HS-27A (cell line): ENCODE measurements around the gene FAM47C.
"Not testable (repeated sequence)": the region's sequence is repeated elsewhere in the genome, so short reads cannot be mapped to it uniquely, and the experiment has no call there.

Experiments
- DNase-seq: peaks from one replicate; pipeline ENCODE4 v3.0.0-alpha.2; 2012; ENCODE audit warnings: low read depth, missing footprints

The FAM47C gene

GRCh38 chrX:37008182-37008581, at the start of gene FAM47C:
Gene FAM47C (plus strand): TSS chrX:37008366. CDS start chrX:37008411, 45 bp downstream.
- DNase-seq: not testable (repeated sequence)

- DNase-seq: no peak
Measured at GRCh38 chrX:36961590-36961989, 46.6 kb upstream of the FAM47C start.

GRCh38 chrX:36963069-36963808, 44.9 kb upstream of the FAM47C start:
- no peak for DNase-seq

- DNase-seq: no peak
Measured at GRCh38 chrX:36963852-36964251, 44.3 kb upstream of the FAM47C start.

GRCh38 chrX:36973575-36973974, 34.6 kb upstream of the FAM47C start:
- no peak for DNase-seq

GRCh38 chrX:36974911-36975310, 33.3 kb upstream of the FAM47C start:
- no peak for DNase-seq

- DNase-seq: peak; percentile 34
Measured at GRCh38 chrX:36978886-36979285, 29.3 kb upstream of the FAM47C start.

- no peak for DNase-seq
Measured at GRCh38 chrX:36983831-36984230, 24.3 kb upstream of the FAM47C start.

- not testable (repeated sequence) for DNase-seq
Measured at GRCh38 chrX:36985416-36986209, 22.6 kb upstream of the FAM47C start.

GRCh38 chrX:36986231-36986630, 21.9 kb upstream of the FAM47C start:
- DNase-seq: no peak

GRCh38 chrX:36987212-36987611, 21.0 kb upstream of the FAM47C start:
- DNase-seq: not testable (repeated sequence)

- DNase-seq: no peak
Measured at GRCh38 chrX:37000140-37000539, 8.0 kb upstream of the FAM47C start.

GRCh38 chrX:37010496-37010895, 2.3 kb downstream of the FAM47C start:
- no peak for DNase-seq

- peak; percentile 11 for DNase-seq
Measured at GRCh38 chrX:37034260-37034659, 26.1 kb downstream of the FAM47C start.

GRCh38 chrX:37036674-37037220, 28.6 kb downstream of the FAM47C start:
- not testable (repeated sequence) for DNase-seq

- DNase-seq: not testable (repeated sequence)
Measured at GRCh38 chrX:37038814-37039213, 30.6 kb downstream of the FAM47C start.

- DNase-seq: not testable (repeated sequence)
Measured at GRCh38 chrX:37042956-37043885, 35.1 kb downstream of the FAM47C start.

- no peak for DNase-seq
Measured at GRCh38 chrX:37047776-37048175, 39.6 kb downstream of the FAM47C start.

- not testable (repeated sequence) for DNase-seq
Measured at GRCh38 chrX:37057572-37057971, 49.4 kb downstream of the FAM47C start.

GRCh38 chrX:37060999-37061398, 52.8 kb downstream of the FAM47C start:
- DNase-seq: peak; percentile 3
